Fibroblast of mammary gland (primary cell): ENCODE results near the gene IGSF22.

Experiments used
- DNase-seq: peaks from one replicate; pipeline ENCODE4 v3.0.0-alpha.2; 2010; ENCODE audit warnings: low read depth
- H3K4me3 ChIP-seq: 2 replicates; pipeline ENCODE4 v1.5.1; 2011; ENCODE audit warnings: low read depth, mild to moderate bottlenecking, low read length, moderate library complexity; ENCODE audit not compliant: control insufficient read depth
- CTCF ChIP-seq: conservative IDR thresholded peaks from 2 replicates; pipeline ENCODE4 v1.5.1; 2011; ENCODE audit warnings: low read depth, low read length, inconsistent platforms; ENCODE audit not compliant: control insufficient read depth, insufficient read depth

Gene IGSF22

GRCh38 chr11:18707811-18708340, 18.1 kb downstream of the IGSF22 start:
- no peak overlapping the region for H3K4me3 ChIP-seq
- no peak for TF ChIP-seq CTCF
- no peak for DNase-seq

GRCh38 chr11:18706330-18707243, 19.4 kb downstream of the IGSF22 start:
- peak; percentile 48 for DNase-seq
- TF ChIP-seq CTCF = no peak

GRCh38 chr11:18705651-18706281, 20.2 kb downstream of the IGSF22 start:
- peak overlapping the region; percentile 39 for H3K4me3 ChIP-seq
- DNase-seq = no peak
- TF ChIP-seq CTCF = no peak

More at GRCh38 chr11:18706330-18707243, 19.4 kb downstream of the IGSF22 start:
- H3K4me3 ChIP-seq = peak overlapping the region; percentile 49

- no peak overlapping the region for H3K4me3 ChIP-seq
- DNase-seq = no peak
- no peak for TF ChIP-seq CTCF
These were observed 21.3 kb downstream of the IGSF22 start for GRCh38 chr11:18704698-18705097.

- DNase-seq = no peak
- H3K4me3 ChIP-seq = no peak overlapping the region
- TF ChIP-seq CTCF = no peak
These were observed 21.8 kb downstream of the IGSF22 start for GRCh38 chr11:18704045-18704645.

- no peak overlapping the region for H3K4me3 ChIP-seq
- no peak for TF ChIP-seq CTCF
- no peak for DNase-seq
These were observed 22.8 kb downstream of the IGSF22 start for GRCh38 chr11:18703001-18703763.
